Adrenal gland (tissue), 5 donors: Measurements from ENCODE around the gene GALE.

Experiments used
- POLR2A ChIP-seq, 2 donors: fragments of 450-650 bp; IDR thresholded peaks; one replicate each; pipeline ENCODE4 v1.6.1; 2017; ENCODE audit warnings: antibody characterized with exemption in 2 of 2, mild to moderate bottlenecking in 2 of 2, moderate library complexity in 1 of 2
- TF ChIP-seq, protein P1 (sequence below), 6 experiments: fragments of 450-650 bp in 4 of 6; fragments of 200-600 bp in 2 of 6; sonication (generic) in 1 of 6; IDR thresholded peaks; 1 replicate in 5 of 6; 2 replicates in 1 of 6; pipeline versions ENCODE4 v1.5.1 to v1.8.0; 2016 to 2021; ENCODE audit warnings: antibody characterized with exemption in 6 of 6, mild to moderate bottlenecking in 2 of 6, moderate library complexity in 1 of 6
- donor health status: DM: no; HTN: no; CAD: no.

DNA sequence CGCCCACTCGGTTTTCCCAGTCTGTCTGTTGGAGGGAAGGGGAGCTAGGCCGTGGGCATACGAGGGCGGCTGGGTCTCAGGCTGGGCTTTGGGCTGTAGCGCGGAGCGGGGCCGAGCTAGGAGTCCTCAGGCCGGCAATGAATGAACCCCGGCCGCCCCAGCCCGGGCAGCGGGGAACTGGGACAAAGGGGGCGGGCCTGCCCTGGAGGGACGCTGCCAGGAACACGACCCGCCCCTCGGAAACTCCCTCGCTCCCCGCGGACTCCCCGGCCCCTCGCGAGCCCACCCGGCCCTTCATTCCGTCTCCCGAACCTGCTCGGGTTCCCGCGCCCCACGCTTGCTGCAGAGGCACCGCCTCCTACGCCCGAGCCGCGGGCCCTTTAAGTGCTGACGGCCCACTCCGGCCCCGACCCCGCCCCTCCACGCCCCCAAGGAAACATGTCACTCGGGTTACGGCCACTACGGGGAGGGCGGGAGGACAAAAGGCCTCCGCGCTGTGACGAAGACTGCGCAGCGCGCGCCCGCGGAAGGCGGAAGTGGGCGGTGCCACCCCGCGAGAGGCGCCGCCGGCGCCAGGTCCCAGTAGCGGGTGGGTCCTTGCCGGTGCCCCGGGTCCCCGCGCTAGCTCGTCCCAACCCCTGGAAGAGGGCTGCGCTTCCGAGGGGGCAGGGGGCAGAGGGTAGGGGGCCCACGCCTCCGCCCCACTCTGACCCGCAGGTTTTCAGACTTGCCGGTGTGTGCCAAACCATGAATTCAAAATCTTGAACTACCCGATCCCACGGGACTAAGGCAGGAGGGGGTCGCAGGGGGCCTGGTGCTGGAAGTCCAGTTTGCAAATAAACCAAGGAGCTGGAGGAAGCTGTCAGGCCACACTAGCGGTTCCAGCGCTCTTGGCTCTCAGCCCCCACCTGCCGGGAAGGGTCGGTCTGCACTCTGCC is at the start of gene GALE:
- TF ChIP-seq POLR2A (IDR thresholded peaks at IDR 0.05) = peak; percentile 25 to 74
- TF ChIP-seq, protein P1, sequence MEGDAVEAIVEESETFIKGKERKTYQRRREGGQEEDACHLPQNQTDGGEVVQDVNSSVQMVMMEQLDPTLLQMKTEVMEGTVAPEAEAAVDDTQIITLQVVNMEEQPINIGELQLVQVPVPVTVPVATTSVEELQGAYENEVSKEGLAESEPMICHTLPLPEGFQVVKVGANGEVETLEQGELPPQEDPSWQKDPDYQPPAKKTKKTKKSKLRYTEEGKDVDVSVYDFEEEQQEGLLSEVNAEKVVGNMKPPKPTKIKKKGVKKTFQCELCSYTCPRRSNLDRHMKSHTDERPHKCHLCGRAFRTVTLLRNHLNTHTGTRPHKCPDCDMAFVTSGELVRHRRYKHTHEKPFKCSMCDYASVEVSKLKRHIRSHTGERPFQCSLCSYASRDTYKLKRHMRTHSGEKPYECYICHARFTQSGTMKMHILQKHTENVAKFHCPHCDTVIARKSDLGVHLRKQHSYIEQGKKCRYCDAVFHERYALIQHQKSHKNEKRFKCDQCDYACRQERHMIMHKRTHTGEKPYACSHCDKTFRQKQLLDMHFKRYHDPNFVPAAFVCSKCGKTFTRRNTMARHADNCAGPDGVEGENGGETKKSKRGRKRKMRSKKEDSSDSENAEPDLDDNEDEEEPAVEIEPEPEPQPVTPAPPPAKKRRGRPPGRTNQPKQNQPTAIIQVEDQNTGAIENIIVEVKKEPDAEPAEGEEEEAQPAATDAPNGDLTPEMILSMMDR (IDR thresholded peaks at IDR 0.05) = no peak
